Mononuclear cell (primary cell): ENCODE data around the gene CCDC12. TPM values are rescaled to one million over a fixed set of nuclear protein-coding genes. Genes with fewer than 3 reads are reported as not detected.

Experiments used
- H3K27me3 ChIP-seq: 2 replicates; pipeline ENCODE4 v1.6.0; 2011; ENCODE audit warnings: low read length, control low read depth; ENCODE audit not compliant: insufficient read depth
- H3K4me1 ChIP-seq: 2 replicates; pipeline ENCODE4 v1.5.1; 2011; ENCODE audit warnings: mild to moderate bottlenecking, low read length, control low read depth; ENCODE audit not compliant: insufficient read depth
- H3K4me3 ChIP-seq: 2 replicates; pipeline ENCODE4 v1.5.1; 2011; ENCODE audit warnings: mild to moderate bottlenecking, low read length, moderate library complexity
- H3K9me3 ChIP-seq: 2 replicates; pipeline ENCODE4 v1.5.1; 2011; ENCODE audit warnings: low read depth, mild to moderate bottlenecking, control low read depth, low read length
- total RNA-seq: library from RNA; depleted of rRNA; stranded (reverse); fragments of >200 nt; gene quantifications from one replicate; pipeline ENCODE4 v1.2.3, GENCODE V29; 2012

CCDC12 gene
- total RNA-seq, 1 donor = 45.2 TPM

DNA sequence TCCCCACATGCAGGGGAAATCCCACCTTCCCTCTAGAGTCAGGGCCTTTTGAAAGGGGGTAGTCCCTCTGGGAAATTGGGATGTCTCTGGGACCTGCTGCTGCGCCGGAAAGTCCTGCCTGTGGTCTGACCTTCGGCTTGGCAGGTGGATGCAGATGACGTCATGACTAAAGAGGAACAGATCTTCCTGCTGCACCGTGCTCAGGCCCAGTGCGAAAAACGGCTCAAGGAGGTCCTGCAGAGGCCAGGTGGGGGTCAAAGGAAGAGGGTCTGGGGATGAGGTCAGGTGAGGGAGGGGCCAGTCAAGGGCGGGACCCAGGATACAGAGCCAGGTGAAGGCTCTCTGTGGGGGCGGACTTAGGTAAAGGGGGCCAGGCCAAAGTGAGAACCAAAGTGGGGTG lies 82.8 kb downstream of the CCDC12 start:
- Histone ChIP-seq H3K4me3 (no peak overlapping the region), H3K27me3 (peaks cover 21% of the 10 kb centered on the region), H3K9me3 (no peaks in the 10 kb centered on the region), H3K4me1 (peaks cover 14% of the 10 kb centered on the region)

DNA sequence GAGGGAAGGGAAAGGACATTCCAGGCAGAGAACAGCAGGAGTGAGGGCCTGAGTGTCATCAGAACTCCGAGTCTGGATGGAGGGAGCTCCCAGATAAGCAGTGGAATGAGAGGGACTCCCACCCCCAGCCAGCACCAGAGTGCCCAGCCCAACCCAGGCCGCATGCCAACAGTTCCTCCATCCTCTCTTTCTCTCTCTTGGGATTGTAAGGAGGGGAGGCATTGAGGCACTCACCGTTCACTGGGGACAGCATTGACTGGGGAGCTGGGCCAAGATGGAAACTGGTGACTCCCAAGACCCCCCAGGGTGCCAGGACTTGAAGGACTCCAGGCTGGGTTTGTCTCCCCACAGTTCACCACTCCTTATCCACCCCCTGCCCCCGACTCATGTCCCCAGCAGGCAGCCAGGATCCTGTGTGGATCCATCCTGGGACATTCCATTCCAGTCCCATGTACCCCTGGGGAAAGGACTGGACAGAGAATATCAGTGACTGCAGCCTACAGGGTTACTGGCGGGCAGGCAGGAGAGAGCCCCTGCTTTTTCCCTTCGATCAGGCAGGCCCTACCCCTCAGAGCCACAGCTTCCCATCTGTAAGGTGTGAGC lies 83.3 kb downstream of the CCDC12 start:
- Histone ChIP-seq H3K4me1 (peaks cover 14% of the 10 kb centered on the region), H3K27me3 (peaks cover 21% of the 10 kb centered on the region), H3K9me3 (no peaks in the 10 kb centered on the region), H3K4me3 (no peak overlapping the region)

DNA sequence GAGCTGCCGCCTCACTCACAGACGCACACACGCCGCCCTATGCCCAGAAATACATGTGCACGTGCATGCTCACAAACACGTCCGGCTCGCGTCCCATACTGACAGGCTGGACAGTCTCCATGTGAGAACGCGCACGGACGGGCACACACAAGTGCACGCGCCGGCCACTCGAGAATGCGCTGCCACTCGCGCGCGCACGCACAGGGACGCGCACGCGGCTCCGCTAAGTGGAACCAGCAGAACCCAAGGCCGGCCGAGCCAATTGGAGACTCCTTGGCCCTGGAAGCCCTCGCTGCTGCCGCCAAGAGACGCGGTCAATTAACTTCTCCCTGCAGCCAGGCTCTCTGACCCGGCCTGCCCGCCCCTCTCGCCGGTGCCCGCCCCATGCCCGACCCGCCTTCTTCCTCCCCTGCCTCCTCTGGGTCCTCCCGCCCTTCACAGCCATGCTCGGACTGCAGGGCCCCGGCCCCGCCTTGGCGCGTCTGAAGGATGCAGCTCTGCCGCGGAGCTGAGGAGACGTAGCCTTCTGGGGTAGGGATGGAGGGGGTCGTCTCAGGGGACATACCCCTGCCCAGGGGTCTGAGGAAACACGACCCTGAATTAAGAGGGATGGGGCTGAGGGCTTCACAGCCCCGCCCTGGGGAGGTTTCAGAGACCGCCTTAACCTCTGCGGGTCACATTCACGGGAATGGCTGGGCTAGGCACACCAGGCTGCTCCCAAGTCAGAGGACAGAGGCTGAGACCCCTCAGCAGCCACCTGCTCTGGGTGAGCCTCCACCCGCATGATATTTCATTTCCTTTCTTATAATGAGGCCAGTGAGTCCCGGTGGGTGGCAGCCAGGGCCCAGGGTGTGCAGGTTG lies 84.0 kb downstream of the CCDC12 start:
- H3K27me3 ChIP-seq = peaks cover 21% of the 10 kb centered on the region
- peaks cover 14% of the 10 kb centered on the region for H3K4me1 ChIP-seq
- no peaks in the 10 kb centered on the region for H3K9me3 ChIP-seq
- no peak overlapping the region for H3K4me3 ChIP-seq

DNA sequence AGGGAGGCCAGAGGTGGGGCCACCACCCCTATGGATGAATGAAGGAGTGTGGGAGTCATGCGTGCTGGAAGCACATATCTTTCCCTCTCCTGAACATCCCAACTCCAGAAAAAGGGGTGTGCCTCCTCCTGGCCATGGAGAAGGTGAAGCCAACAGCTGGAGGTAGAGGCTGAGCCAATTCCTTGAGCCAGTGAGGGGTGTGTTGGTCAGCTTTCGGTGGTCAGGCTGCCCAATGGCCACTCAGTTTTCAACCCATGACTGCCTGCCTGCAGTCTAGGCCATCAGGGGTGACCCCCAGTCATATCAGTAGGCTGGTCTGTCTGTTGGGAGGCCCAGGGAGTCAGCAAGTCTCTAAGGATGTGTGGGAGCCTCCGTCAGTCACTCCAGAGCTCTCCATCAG lies 85.4 kb downstream of the CCDC12 start:
- Histone ChIP-seq H3K27me3 (peaks cover 21% of the 10 kb centered on the region), H3K4me1 (peaks cover 14% of the 10 kb centered on the region)

DNA sequence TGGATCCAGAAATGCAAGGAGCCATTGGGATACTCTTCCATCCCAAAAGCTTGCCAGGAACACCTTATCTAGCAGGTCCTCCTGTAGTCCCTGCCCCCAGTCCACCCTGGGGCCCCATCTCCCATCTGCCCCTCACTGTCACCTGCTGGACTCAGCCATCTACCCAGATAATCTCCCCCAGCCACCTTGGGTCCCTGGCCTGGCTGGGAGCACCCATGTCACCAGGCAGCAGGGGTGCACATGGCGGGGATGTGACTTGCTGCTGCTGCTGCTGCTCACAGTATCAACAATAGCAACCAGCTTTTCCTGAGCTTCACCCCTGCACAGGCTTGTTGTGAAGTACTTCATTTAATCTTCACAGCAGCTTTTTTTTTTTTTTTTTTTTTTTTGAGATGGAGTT lies 86.4 kb downstream of the CCDC12 start:
- Histone ChIP-seq H3K9me3 (no peaks in the 10 kb centered on the region), H3K4me1 (peaks cover 14% of the 10 kb centered on the region), H3K4me3 (no peak overlapping the region), H3K27me3 (peaks cover 21% of the 10 kb centered on the region)

More for the DNA sequence above, 85.4 kb downstream of the CCDC12 start:
- H3K4me3 ChIP-seq = no peak overlapping the region
- H3K9me3 ChIP-seq = no peaks in the 10 kb centered on the region

DNA sequence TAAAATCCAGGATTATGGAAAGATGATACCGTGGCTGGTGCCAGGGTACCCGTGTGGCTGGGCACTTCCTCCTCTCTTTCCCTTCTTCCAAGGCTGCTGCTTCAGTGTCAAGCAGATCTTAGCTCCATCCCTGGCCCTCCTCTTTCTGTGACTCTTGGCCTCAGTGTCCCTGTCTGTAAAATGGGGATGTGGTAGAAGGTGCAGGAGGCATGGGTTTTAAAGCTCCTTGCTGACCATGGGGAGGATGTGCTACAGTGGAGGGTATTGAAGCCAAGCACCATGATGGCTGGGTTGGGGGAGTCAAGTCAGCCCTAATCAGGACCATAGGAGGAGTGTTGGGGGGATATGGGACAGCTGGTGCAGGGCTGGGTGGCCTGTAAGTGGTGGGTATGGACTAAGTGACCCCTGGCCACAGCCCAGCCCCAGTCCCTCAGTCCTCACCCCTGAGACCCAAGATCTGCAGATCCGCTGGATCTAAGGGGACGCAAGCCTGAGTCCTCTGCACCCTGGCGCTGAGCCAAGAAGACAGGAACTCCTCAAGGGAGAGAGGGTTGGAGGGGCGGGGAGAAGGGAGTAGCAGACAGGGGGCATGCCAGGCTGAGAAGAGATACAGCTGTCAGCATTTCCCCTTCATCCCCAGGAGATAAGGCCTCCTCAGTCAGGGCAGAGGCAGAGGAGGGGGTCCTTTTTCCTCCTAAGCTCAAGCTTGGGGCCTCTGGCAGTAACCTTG lies 87.0 kb downstream of the CCDC12 start:
- H3K4me3 ChIP-seq = no peak overlapping the region
- H3K27me3 ChIP-seq = peaks cover 22% of the 10 kb centered on the region
- H3K4me1 ChIP-seq = peaks cover 14% of the 10 kb centered on the region
- no peaks in the 10 kb centered on the region for H3K9me3 ChIP-seq

DNA sequence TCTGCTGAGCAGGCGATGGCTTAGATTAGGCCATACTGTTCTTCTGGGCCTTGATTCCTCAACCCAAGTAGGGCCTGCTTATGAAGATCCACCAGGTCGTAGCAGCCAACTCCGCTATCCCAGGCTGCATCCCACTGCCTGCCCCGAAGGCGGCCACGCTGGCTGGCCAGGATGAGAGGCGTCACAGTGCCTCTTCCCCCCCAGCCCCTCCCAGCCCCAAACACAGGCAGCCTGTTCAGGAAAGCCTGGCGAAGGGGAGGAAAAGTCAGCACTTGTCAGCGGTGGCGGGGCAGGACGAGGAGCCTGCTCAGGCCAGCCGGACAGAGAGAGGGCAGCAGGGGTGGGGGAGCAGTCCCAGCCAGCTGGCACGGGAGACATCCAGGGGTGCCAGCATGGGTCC lies 87.8 kb downstream of the CCDC12 start:
- Histone ChIP-seq H3K4me1 (peaks cover 14% of the 10 kb centered on the region), H3K4me3 (no peak overlapping the region), H3K27me3 (peaks cover 30% of the 10 kb centered on the region), H3K9me3 (no peaks in the 10 kb centered on the region)

DNA sequence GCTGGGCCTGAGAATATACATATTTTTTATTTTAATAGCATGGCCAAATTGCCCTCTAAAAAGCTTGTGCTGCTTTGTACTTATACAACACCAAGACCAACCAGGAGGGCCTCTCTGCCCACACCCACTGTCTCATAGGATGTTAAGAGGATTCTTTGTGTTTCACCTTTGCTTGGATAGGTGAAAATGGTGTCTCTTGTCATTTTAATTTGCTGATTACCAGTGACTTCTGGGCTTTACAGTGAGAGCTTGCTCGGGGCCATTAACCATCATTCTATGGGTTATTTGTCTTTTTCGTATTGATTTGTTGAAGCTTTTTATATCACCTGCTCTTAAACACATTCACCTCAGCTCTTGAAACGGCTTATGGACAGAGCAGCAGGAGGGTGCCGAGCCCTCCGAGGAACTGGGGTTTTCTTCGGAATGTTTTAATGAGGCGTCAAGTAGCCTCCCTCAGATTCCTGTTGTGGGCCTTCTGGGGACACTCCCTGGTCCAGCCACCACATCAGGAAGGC lies 88.5 kb downstream of the CCDC12 start:
- Histone ChIP-seq H3K27me3 (peaks cover 29% of the 10 kb centered on the region), H3K4me3 (no peak overlapping the region), H3K9me3 (no peaks in the 10 kb centered on the region), H3K4me1 (peaks cover 18% of the 10 kb centered on the region)

DNA sequence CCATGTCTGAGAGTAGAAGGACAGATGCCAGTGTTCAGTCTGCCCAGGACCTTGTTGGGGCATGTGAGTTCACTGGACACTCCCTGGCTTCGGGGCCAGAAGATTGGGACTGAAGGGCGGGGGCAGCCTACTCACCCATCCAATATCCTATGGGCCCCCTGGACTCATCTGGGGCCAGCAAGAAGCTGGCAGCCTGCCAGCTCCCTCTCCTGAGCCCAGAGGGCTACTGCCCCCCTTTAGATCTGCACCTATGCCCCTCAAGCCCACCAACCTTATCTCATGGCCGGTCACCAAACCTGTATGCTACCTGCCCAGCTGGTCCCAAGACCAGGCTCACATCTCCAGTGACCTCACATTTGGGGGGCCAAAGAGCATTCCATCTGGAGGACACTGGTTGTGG lies 90.9 kb downstream of the CCDC12 start:
- Histone ChIP-seq H3K4me3 (no peak overlapping the region), H3K4me1 (peaks cover 9% of the 10 kb centered on the region), H3K27me3 (peaks cover 29% of the 10 kb centered on the region), H3K9me3 (no peaks in the 10 kb centered on the region)

DNA sequence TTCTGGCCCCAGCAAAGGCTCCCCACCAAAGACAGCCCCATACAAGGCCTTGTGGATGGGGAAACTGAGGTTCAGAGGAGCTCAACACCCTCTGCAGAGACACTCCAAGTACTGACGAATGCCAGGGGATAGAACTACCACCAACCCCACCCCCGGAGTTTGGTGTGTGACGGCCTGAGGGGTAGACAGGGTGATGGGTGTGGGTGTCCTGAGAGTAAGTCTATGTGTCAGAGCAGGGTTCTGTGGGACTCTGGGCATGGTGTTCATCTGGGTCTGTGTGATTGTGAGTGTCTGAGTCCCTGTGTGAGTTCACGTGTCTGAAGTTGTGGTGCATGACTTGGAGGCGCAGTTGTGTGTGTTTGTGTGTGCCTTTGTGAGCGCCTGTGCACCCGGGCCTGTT lies 91.6 kb downstream of the CCDC12 start:
- Histone ChIP-seq H3K4me1 (peaks cover 9% of the 10 kb centered on the region), H3K4me3 (no peak overlapping the region), H3K9me3 (no peaks in the 10 kb centered on the region), H3K27me3 (peaks cover 36% of the 10 kb centered on the region)

DNA sequence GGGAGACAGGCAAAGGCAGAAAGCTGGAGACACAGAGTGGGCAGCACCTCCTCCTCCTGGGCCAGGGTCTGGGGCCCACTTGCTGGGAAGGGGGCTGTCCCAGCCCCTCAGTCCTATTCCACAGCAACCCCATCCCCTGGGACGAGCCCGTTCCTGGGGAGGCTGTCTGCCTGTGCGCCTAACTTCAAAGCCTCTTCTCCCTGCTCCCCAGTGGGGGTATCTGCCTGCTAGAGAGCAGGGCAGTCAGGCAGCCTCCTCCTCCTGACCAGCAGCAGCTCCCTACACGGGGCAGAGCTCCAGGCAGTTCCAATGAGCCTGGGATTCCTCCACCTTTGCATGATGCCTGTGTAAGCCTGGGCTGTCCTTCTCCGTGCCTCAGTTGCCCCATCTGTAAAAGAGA lies 92.1 kb downstream of the CCDC12 start:
- H3K27me3 ChIP-seq = peaks cover 36% of the 10 kb centered on the region
- H3K9me3 ChIP-seq = no peaks in the 10 kb centered on the region
- peaks cover 9% of the 10 kb centered on the region for H3K4me1 ChIP-seq

DNA sequence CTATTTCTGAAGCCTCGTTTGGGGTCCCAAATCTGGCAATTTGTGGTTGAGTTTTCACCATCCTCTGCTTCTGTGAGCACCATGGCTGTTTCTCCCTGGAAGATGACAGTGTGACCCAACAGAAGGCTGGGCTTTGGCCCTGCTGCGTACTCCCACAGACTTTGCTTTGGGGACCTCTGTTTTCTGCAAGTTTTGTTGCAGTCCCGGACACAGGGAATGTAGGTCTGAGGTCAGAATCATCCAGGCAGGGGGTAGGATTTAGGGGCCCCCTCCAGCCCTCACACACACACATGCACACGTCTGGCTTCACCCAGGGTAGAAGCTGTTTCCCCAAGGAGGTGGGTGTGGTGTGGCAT lies 92.7 kb downstream of the CCDC12 start:
- no peaks in the 10 kb centered on the region for H3K9me3 ChIP-seq
- peaks cover 9% of the 10 kb centered on the region for H3K4me1 ChIP-seq
- H3K4me3 ChIP-seq = no peak overlapping the region
- peaks cover 36% of the 10 kb centered on the region for H3K27me3 ChIP-seq

More for the DNA sequence above, 92.1 kb downstream of the CCDC12 start:
- H3K4me3 ChIP-seq = no peak overlapping the region

DNA sequence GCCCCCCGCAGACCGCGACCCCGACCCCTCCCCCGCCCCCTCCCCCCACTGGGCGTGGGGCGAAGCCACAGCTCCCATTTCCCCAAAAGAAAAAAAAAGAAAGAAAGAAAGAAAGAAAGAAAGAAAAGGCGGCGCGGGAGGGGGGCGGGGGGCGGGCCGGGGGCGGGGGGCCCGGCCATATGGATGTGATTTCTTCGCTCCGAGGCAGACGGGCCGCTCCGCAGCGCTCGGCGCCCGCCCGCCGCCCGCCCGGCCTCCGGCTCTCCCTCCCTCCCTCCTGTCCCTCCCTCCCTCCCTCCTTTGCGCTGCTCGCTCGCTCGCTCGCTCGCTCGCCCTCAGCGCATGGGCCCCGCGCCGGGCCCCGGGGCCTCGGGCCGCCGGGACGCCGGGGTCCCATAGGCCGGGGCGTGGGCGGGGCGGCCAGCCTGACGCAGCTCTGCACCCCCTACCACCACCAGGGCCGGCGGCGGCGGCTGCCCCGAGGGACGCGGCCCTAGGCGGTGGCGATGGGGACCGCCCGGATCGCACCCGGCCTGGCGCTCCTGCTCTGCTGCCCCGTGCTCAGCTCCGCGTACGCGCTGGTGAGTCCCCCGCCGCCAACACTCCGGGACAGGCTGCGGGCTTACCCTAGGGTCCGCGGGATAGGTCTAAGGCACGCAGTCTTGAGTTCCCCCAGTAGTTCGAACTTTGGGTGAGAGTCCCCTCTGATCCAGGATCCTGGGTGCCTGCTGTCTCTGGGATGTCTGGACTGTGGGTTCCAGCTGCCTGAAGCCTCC lies 93.3 kb downstream of the CCDC12 start:
- no peaks in the 10 kb centered on the region for H3K9me3 ChIP-seq
- peaks cover 9% of the 10 kb centered on the region for H3K4me1 ChIP-seq
- H3K4me3 ChIP-seq = no peak overlapping the region
- H3K27me3 ChIP-seq = peaks cover 36% of the 10 kb centered on the region

DNA sequence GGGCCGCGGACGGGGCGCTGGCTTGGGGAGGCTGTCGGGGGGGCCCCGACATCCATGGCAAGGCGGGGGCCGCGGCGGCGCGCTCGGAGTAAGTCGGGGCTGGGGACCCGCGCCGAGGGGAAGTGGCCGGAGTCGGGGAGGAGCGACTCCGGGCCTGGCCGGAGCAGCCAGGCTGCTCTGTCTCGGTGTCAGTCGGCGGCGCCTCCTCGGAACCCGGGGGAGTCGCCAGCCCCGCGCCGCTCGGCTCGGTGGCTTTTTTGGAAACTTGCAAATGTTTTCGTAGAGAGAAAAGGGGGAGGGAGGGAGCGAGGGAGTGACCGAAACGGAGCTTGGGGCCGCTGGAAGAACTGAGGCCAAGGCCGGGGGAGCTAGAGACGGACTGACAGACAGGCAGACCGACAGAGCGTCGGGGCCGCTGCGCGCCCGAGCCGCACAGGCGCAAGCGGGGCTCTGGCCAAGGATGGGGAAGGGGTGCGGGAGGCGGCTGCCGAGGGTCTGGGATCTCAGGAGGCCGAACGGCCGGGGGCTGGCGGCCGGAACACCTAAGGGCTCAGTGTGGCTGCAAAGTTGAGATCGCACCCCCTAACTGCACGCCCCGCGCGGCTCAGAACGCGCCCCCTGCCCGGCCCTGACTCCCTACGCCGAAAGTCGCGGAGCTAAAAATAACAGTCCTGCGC lies 94.0 kb downstream of the CCDC12 start:
- peaks cover 36% of the 10 kb centered on the region for H3K27me3 ChIP-seq
- no peaks in the 10 kb centered on the region for H3K9me3 ChIP-seq
- peak overlapping the region; percentile 8 for H3K4me3 ChIP-seq
- peaks cover 9% of the 10 kb centered on the region for H3K4me1 ChIP-seq
